IMR-90 (cell line): Measurements from ENCODE around the gene ASTN2. TPM values are rescaled to one million over a fixed set of nuclear protein-coding genes. Genes with fewer than 3 reads are reported as not detected.

Experiments
- ATAC-seq: fragments of 200-7000 bp; cut with Tn5 transposase; 2 replicates; pipeline ENCODE4 v1.9.1; 2020; ENCODE audit warnings: low read depth, mild to moderate bottlenecking, moderate library complexity
- BruUV-seq: library from RNA; stranded (reverse); fragments of 400-500 nt; replicated peaks from 2 replicates; lab custom pipeline; 2021; lab: Mats Ljungman, UMichigan
- CTCF ChIA-PET: fragments of 300-600 bp; formaldehyde crosslinking; extraction: SDS; loops from one replicate; lab custom pipeline; 2021; ENCODE audit warnings: antibody characterized with exemption; lab: Yijun Ruan, JAX
- POLR2A ChIA-PET: fragments of 300-600 bp; sonication (Branson Sonifier 250); formaldehyde crosslinking; loops from one replicate; lab custom pipeline; 2022; ENCODE audit warnings: antibody characterized with exemption; ENCODE audit not compliant: unreplicated experiment; lab: Charles Lee
- DNase-seq: peaks from one replicate; pipeline ENCODE4 v3.0.0; 2013
- H2AFZ ChIP-seq: replicated peaks from 2 replicates; pipeline ENCODE3; 2013; ENCODE audit warnings: low read length, mild to moderate bottlenecking; ENCODE audit not compliant: poor library complexity
- H2AK5ac ChIP-seq: 2 replicates; pipeline ENCODE4 v1.6.1; 2013; ENCODE audit warnings: low read depth, low read length, inconsistent platforms
- H2AK9ac ChIP-seq: replicated peaks from 2 replicates; pipeline ENCODE3; 2013; ENCODE audit warnings: mild to moderate bottlenecking, low read depth, low read length, moderate library complexity; ENCODE audit not compliant: poor library complexity
- H2BK120ac ChIP-seq: 2 replicates; pipeline ENCODE4 v1.6.1; 2013; ENCODE audit warnings: low read depth, low read length, inconsistent platforms
- H2BK15ac ChIP-seq: 3 replicates; pipeline ENCODE4 v1.6.1; 2013; ENCODE audit warnings: low read depth, low read length, inconsistent platforms
- H2BK20ac ChIP-seq: 2 replicates; pipeline ENCODE4 v1.6.1; 2013; ENCODE audit warnings: low read depth, mild to moderate bottlenecking, inconsistent platforms, low read length, moderate library complexity
- H2BK5ac ChIP-seq: 2 replicates; pipeline ENCODE4 v1.6.1; 2013; ENCODE audit warnings: mild to moderate bottlenecking, low read depth, low read length, inconsistent platforms; ENCODE audit not compliant: poor library complexity, severe bottlenecking
- H3K14ac ChIP-seq: replicated peaks from 2 replicates; pipeline ENCODE4 v1.6.1; 2013; ENCODE audit warnings: low read depth, low read length, inconsistent platforms
- H3K18ac ChIP-seq: 2 replicates; pipeline ENCODE4 v1.6.1; 2013; ENCODE audit warnings: low read depth, low read length, control low read depth
- H3K23ac ChIP-seq: 2 replicates; pipeline ENCODE4 v1.6.1; 2013; ENCODE audit warnings: low read depth, low read length, inconsistent platforms
- H3K27ac ChIP-seq: 2 replicates; pipeline ENCODE4 v1.5.1; 2013; ENCODE audit warnings: mild to moderate bottlenecking, control low read depth, low read length; ENCODE audit not compliant: insufficient read depth
- H3K27me3 ChIP-seq: 2 replicates; pipeline ENCODE4 v1.6.1; 2013; ENCODE audit warnings: low read length; ENCODE audit not compliant: control insufficient read depth, insufficient read depth
- H3K36me3 ChIP-seq: 2 replicates; pipeline ENCODE4 v1.6.1; 2013; ENCODE audit warnings: low read length, mixed read lengths; ENCODE audit not compliant: control insufficient read depth, insufficient read depth
- H3K4ac ChIP-seq: 2 replicates; pipeline ENCODE4 v1.6.1; 2013; ENCODE audit warnings: low read depth, low read length, inconsistent platforms
- H3K4me1 ChIP-seq: 2 replicates; pipeline ENCODE4 v1.6.1; 2013; ENCODE audit warnings: low read length, mixed read lengths; ENCODE audit not compliant: control insufficient read depth, insufficient read depth
- H3K4me2 ChIP-seq: 2 replicates; pipeline ENCODE4 v1.6.1; 2013; ENCODE audit warnings: low read depth, mild to moderate bottlenecking, control low read depth, low read length, moderate library complexity
- H3K4me3 ChIP-seq: 2 replicates; pipeline ENCODE4 v1.5.1; 2013; ENCODE audit warnings: low read depth, mild to moderate bottlenecking, control low read depth, low read length, moderate library complexity; ENCODE audit not compliant: insufficient read depth
- H3K56ac ChIP-seq: 2 replicates; pipeline ENCODE4 v1.6.1; 2013; ENCODE audit warnings: low read length, inconsistent platforms; ENCODE audit not compliant: insufficient read depth; ENCODE audit errors: extremely low read depth
- H3K79me1 ChIP-seq, 2 experiments: 2 replicates each; pipeline ENCODE4 v1.6.1; 2013; ENCODE audit warnings: low read length in 2 of 2, inconsistent platforms in 1 of 2, low read depth in 1 of 2
- H3K9ac ChIP-seq: 2 replicates; pipeline ENCODE4 v1.6.1; 2013; ENCODE audit warnings: low read depth, low read length, control low read depth
- H3K9me1 ChIP-seq: 2 replicates; pipeline ENCODE4 v1.6.1; 2013; ENCODE audit warnings: low read length, inconsistent platforms; ENCODE audit not compliant: insufficient read depth
- H3K9me3 ChIP-seq: 2 replicates; pipeline ENCODE4 v1.6.1; 2013; ENCODE audit warnings: low read length; ENCODE audit not compliant: control insufficient read depth, insufficient read depth
- H4K20me1 ChIP-seq: 2 replicates; pipeline ENCODE4 v1.6.1; 2013; ENCODE audit warnings: low read length, inconsistent platforms; ENCODE audit not compliant: insufficient read depth
- H4K5ac ChIP-seq: 2 replicates; pipeline ENCODE4 v1.6.1; 2013; ENCODE audit warnings: mild to moderate bottlenecking, low read depth, low read length, control low read depth
- H4K8ac ChIP-seq, 2 experiments: 2 replicates each; pipeline ENCODE4 v1.6.1; 2013; ENCODE audit warnings: low read depth in 2 of 2, low read length in 2 of 2, control low read depth in 1 of 2, inconsistent platforms in 1 of 2
- H4K91ac ChIP-seq: 2 replicates; pipeline ENCODE4 v1.6.1; 2013; ENCODE audit warnings: low read depth, low read length, inconsistent platforms; ENCODE audit not compliant: insufficient read depth
- CHD1 ChIP-seq: IDR thresholded peaks from 2 replicates; pipeline ENCODE4 v1.6.1; 2012; ENCODE audit warnings: low read depth, low read length, improper control_type of control experiment
- FOS ChIP-seq: fragments of 150-350 bp; IDR thresholded peaks from 2 replicates; pipeline ENCODE4 v1.6.1; 2016; ENCODE audit warnings: low read depth, low read length
- MAZ ChIP-seq: IDR thresholded peaks from 2 replicates; pipeline ENCODE4 v1.6.1; 2012; ENCODE audit warnings: low read depth, mild to moderate bottlenecking, low read length, improper control_type of control experiment, moderate library complexity, borderline replicate concordance
- MXI1 ChIP-seq: IDR thresholded peaks from 2 replicates; pipeline ENCODE4 v1.6.1; 2012; ENCODE audit warnings: low read depth, mild to moderate bottlenecking, low read length, moderate library complexity, borderline replicate concordance
- NFE2L2 ChIP-seq: fragments of 150-350 bp; IDR thresholded peaks from 2 replicates; pipeline ENCODE4 v1.6.1; 2016; ENCODE audit warnings: low read depth, mild to moderate bottlenecking, low read length
- POLR2A ChIP-seq: IDR thresholded peaks from 2 replicates; pipeline ENCODE4 v1.6.1; 2012; ENCODE audit warnings: mild to moderate bottlenecking, low read depth, low read length
- RCOR1 ChIP-seq: IDR thresholded peaks from 2 replicates; pipeline ENCODE4 v1.6.1; 2012; ENCODE audit warnings: mild to moderate bottlenecking, low read length, improper control_type of control experiment; ENCODE audit not compliant: insufficient replicate concordance
- RFX5 ChIP-seq: IDR thresholded peaks from 2 replicates; pipeline ENCODE4 v1.8.0; 2012; ENCODE audit warnings: low read depth, mild to moderate bottlenecking, low read length, moderate library complexity
- SMC3 ChIP-seq: fragments of 150-350 bp; IDR thresholded peaks from 2 replicates; pipeline ENCODE4 v1.6.1; 2016; ENCODE audit warnings: low read depth, mild to moderate bottlenecking, antibody characterized with exemption, low read length, moderate library complexity
- WGBS, 2 experiments: methylation state at CpG; one replicate each; pipeline versions ENCODE4 v1.1.5 to v1.1.7; 2013; ENCODE audit warnings: missing lambda C conversion rate in 2 of 2; ENCODE audit not compliant: insufficient read length in 1 of 2; ENCODE audit errors: extremely low coverage in 2 of 2; 5-methylcytosine and 5-hydroxymethylcytosine counted together
- dilution Hi-C: fragments of 300-500 bp; cut with HindIII; formaldehyde crosslinking; loops from one replicate; pipeline ENCODE4 v1.14.3; 2018; ENCODE audit warnings: low sequenced_read_pairs; ENCODE audit not compliant: unreplicated experiment
- in situ Hi-C: fragments of 300-500 bp; cut with MboI; formaldehyde crosslinking; loops from 3 replicates; pipeline ENCODE4 v1.14.3; 2019; ENCODE audit warnings: low sequenced_read_pairs, inconsistent platforms, mixed read lengths
- intact Hi-C: fragments of 100-400 bp; cut with micrococcal nuclease; formaldehyde crosslinking; loops from 2 replicates; pipeline ENCODE4 v1.10.0; 2022
- polyA plus RNA-seq, 3 experiments: library from polyadenylated mRNA; depleted of rRNA; stranded (reverse); fragments of >200 nt; gene quantifications; 2 replicates each; pipeline ENCODE4 v1.2.3, GENCODE V29; 2012; ENCODE audit warnings: low replicate concordance in 1 of 3
- total RNA-seq: library from RNA; depleted of rRNA; stranded (reverse); fragments of >200 nt; gene quantifications from 2 replicates; pipeline ENCODE4 v1.2.3, GENCODE V29; 2012
- TF ChIP-seq, protein P1 (sequence below): fragments of 150-350 bp; IDR thresholded peaks from 2 replicates; pipeline ENCODE4 v1.6.1; 2017; ENCODE audit warnings: mild to moderate bottlenecking, antibody characterized with exemption, low read length, low read depth
- TF ChIP-seq, protein P2 (sequence below): fragments of 150-350 bp; IDR thresholded peaks from 2 replicates; pipeline ENCODE4 v1.6.1; 2016; ENCODE audit warnings: low read depth, mild to moderate bottlenecking, low read length, moderate library complexity, borderline replicate concordance
- TF ChIP-seq, protein P3 (sequence below): conservative IDR thresholded peaks from 2 replicates; pipeline ENCODE4 v1.5.1; 2012; ENCODE audit warnings: mild to moderate bottlenecking, low read depth, low read length, improper control_type of control experiment

The ASTN2 gene
- total and polyA plus RNA-seq, 2 of the 4 experiments (the other 2 are of a cell fraction): 3.8 to 6.8 TPM

DNA sequence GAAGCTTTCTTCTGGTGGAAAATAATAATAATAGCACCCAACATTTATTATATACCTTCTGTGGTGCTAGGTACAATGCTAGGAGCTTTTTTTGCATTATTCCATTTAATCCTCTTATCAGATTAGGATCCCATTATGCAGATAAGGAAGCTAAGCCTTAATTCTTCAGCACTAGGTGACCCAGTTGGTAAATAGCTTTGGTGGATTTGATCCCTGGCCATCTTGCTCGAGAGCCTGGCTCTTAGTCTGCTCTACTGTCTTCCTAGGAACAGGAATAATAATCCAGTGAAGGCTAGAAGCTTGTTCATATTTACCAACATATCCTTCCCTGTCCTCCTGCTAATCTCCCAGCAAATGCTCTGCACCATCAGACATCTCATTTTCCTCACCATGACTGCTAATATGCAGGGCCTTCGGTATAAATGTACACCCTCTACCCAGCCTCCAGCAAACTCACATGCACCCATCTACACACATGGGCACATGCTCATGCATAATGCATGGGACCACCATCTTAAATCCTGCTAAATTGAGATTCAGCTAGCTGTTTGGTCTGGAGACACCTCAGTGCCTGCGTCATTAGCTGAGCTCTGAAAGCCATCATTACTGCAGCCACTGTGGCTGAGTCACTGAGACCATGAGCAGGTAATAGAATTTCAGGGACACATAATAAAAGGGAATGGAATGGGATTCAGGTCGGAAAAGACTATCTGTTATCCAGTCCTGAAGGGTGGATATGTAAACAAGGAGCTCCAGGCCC lies 640.3 kb downstream of the ASTN2 start:
- no peaks in the 10 kb centered on the region for H3K4me1 ChIP-seq
- POLR2A ChIA-PET: no interaction called here
- H2BK20ac ChIP-seq: no peak overlapping the region

More for the DNA sequence above, 640.3 kb downstream of the ASTN2 start:
- Histone ChIP-seq H3K14ac (no peak overlapping the region), H2AK9ac (no peak overlapping the region), H2BK5ac (no peak overlapping the region), H2AFZ (no peak overlapping the region), H3K9me3 (no peaks in the 10 kb centered on the region), H3K36me3 (no peaks in the 10 kb centered on the region), H3K4ac (no peak overlapping the region), H3K56ac (no peak overlapping the region), H2BK120ac (no peak overlapping the region), H3K9ac (no peak overlapping the region), H4K5ac (no peak overlapping the region), H3K4me3 (no peak overlapping the region), H3K79me1 (no peaks in the 10 kb centered on the region), H4K20me1 (no peaks in the 10 kb centered on the region), H2BK15ac (no peak overlapping the region), H4K91ac (no peak overlapping the region), H3K4me2 (no peak overlapping the region), H3K27ac (no peak overlapping the region), H2AK5ac (no peak overlapping the region), H3K23ac (no peak overlapping the region), H3K27me3 (no peaks in the 10 kb centered on the region), H3K9me1 (no peaks in the 10 kb centered on the region), H3K18ac (no peak overlapping the region), H4K8ac (no peak overlapping the region)
- WGBS, 2 experiments: no CpG with 5 or more reads among the region's 4 CpGs
- ATAC-seq (no peak), DNase-seq (no peak)
- BruUV-seq: no TSS peak
- CTCF ChIA-PET: no interaction called here
- TF ChIP-seq CHD1 (no peak), RFX5 (no peak), MAZ (no peak), NFE2L2 (no peak), SMC3 (no peak), MXI1 (no peak), RCOR1 (no peak), FOS (no peak), POLR2A (no peak)
- TF ChIP-seq, protein P1, sequence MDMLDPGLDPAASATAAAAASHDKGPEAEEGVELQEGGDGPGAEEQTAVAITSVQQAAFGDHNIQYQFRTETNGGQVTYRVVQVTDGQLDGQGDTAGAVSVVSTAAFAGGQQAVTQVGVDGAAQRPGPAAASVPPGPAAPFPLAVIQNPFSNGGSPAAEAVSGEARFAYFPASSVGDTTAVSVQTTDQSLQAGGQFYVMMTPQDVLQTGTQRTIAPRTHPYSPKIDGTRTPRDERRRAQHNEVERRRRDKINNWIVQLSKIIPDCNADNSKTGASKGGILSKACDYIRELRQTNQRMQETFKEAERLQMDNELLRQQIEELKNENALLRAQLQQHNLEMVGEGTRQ: no peak
- TF ChIP-seq, protein P2, sequence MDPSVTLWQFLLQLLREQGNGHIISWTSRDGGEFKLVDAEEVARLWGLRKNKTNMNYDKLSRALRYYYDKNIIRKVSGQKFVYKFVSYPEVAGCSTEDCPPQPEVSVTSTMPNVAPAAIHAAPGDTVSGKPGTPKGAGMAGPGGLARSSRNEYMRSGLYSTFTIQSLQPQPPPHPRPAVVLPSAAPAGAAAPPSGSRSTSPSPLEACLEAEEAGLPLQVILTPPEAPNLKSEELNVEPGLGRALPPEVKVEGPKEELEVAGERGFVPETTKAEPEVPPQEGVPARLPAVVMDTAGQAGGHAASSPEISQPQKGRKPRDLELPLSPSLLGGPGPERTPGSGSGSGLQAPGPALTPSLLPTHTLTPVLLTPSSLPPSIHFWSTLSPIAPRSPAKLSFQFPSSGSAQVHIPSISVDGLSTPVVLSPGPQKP: no peak
- TF ChIP-seq, protein P3, sequence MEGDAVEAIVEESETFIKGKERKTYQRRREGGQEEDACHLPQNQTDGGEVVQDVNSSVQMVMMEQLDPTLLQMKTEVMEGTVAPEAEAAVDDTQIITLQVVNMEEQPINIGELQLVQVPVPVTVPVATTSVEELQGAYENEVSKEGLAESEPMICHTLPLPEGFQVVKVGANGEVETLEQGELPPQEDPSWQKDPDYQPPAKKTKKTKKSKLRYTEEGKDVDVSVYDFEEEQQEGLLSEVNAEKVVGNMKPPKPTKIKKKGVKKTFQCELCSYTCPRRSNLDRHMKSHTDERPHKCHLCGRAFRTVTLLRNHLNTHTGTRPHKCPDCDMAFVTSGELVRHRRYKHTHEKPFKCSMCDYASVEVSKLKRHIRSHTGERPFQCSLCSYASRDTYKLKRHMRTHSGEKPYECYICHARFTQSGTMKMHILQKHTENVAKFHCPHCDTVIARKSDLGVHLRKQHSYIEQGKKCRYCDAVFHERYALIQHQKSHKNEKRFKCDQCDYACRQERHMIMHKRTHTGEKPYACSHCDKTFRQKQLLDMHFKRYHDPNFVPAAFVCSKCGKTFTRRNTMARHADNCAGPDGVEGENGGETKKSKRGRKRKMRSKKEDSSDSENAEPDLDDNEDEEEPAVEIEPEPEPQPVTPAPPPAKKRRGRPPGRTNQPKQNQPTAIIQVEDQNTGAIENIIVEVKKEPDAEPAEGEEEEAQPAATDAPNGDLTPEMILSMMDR: no peak
- intact Hi-C loops: no loop called here
- dilution Hi-C loops: no loop called here
- in situ Hi-C loops: no loop called here
